ENCODE measurements around the gene CRNKL1.

The CRNKL1 gene

GRCh38 chr20:19991308-19991707 lies 61.0 kb downstream of the CRNKL1 start:
- intact Hi-C loops (cut with DNase I), result no loop called here
- no peak for DNase-seq

- DNase-seq, result no peak
- intact Hi-C loops (cut with DNase I), result loop anchor here (1.0 kb wide), 1 partner anchor 13 kb away; no protein-coding TSS in a partner anchor
Observed at GRCh38 chr20:19990850-19991249, 61.4 kb downstream of the CRNKL1 start.

GRCh38 chr20:19987046-19987445 lies 65.2 kb downstream of the CRNKL1 start:
- no peak for DNase-seq
- intact Hi-C loops (cut with DNase I), result no loop called here

- no peak for DNase-seq
- intact Hi-C loops (cut with DNase I), result no loop called here
Observed at GRCh38 chr20:19986419-19986818, 65.8 kb downstream of the CRNKL1 start.
